OCI-LY7 (cell line): Measurements from ENCODE around the gene ABLIM1. TPM values are rescaled to one million over a fixed set of nuclear protein-coding genes. Genes with fewer than 3 reads are reported as not detected.

Experiments
- BruUV-seq: library from RNA; stranded (reverse); fragments of 400-500 nt; replicated peaks from 2 replicates; lab custom pipeline; 2021; lab: Mats Ljungman, UMichigan
- CTCF ChIA-PET: fragments of 300-600 bp; sonication (Branson Sonifier 250); formaldehyde crosslinking; loops from one replicate; lab custom pipeline; 2022; ENCODE audit warnings: antibody characterized with exemption; ENCODE audit not compliant: unreplicated experiment; lab: Charles Lee
- POLR2A ChIA-PET: fragments of 300-600 bp; sonication (Branson Sonifier 250); formaldehyde crosslinking; loops from one replicate; lab custom pipeline; 2022; ENCODE audit warnings: antibody characterized with exemption; lab: Charles Lee
- DNase-seq: peaks from one replicate; pipeline ENCODE4 v3.0.0-alpha.2; 2015; ENCODE audit warnings: low spot score
- H2AFZ ChIP-seq: fragments of 200-600 bp; sonication (generic), shearing (Covaris generic); 2 replicates; pipeline ENCODE4 v1.6.1; 2014; ENCODE audit warnings: mild to moderate bottlenecking, antibody characterized with exemption, low read length, moderate library complexity
- H3K27ac ChIP-seq: fragments of 200-600 bp; sonication (generic); 2 replicates; pipeline ENCODE4 v1.5.1; 2014; ENCODE audit warnings: mixed run types, low read depth, mild to moderate bottlenecking, moderate library complexity, low read length, inconsistent platforms; ENCODE audit not compliant: poor library complexity, severe bottlenecking
- H3K36me3 ChIP-seq: fragments of 200-600 bp; sonication (generic); 2 replicates; pipeline ENCODE4 v1.6.1; 2014; ENCODE audit warnings: mild to moderate bottlenecking, antibody characterized with exemption, low read length, moderate library complexity, mixed read lengths; ENCODE audit not compliant: insufficient read depth
- H3K4me1 ChIP-seq: fragments of 200-600 bp; sonication (generic); 2 replicates; pipeline ENCODE4 v1.5.1; 2014; ENCODE audit warnings: mild to moderate bottlenecking, low read length; ENCODE audit not compliant: insufficient read depth, poor library complexity, severe bottlenecking
- H3K4me2 ChIP-seq: fragments of 200-600 bp; sonication (generic); 2 replicates; pipeline ENCODE4 v1.6.1; 2014; ENCODE audit warnings: mild to moderate bottlenecking, low read length
- H3K4me3 ChIP-seq: fragments of 200-600 bp; sonication (generic); 2 replicates; pipeline ENCODE4 v1.5.1; 2014; ENCODE audit warnings: mild to moderate bottlenecking, low read depth, low read length; ENCODE audit not compliant: poor library complexity, severe bottlenecking
- H3K79me2 ChIP-seq: fragments of 200-600 bp; sonication (generic); 2 replicates; pipeline ENCODE4 v1.6.1; 2016; ENCODE audit warnings: low read depth, mild to moderate bottlenecking, low read length, moderate library complexity, mixed read lengths; ENCODE audit not compliant: insufficient read depth
- H3K9me2 ChIP-seq: fragments of 200-600 bp; sonication (generic); 2 replicates; pipeline ENCODE4 v1.6.1; 2016; ENCODE audit warnings: mild to moderate bottlenecking, low read length, mixed read lengths; ENCODE audit not compliant: insufficient read depth
- H3K9me3 ChIP-seq: fragments of 200-600 bp; sonication (generic); 2 replicates; pipeline ENCODE4 v1.6.1; 2014; ENCODE audit warnings: mild to moderate bottlenecking, mixed run types, low read length, mixed read lengths
- H4K20me1 ChIP-seq: fragments of 200-600 bp; sonication (generic); 2 replicates; pipeline ENCODE4 v1.6.1; 2014; ENCODE audit warnings: mild to moderate bottlenecking, antibody characterized with exemption, low read length, moderate library complexity, mixed read lengths; ENCODE audit not compliant: insufficient read depth
- CTCF ChIP-seq: fragments of 200-600 bp; sonication (generic); conservative IDR thresholded peaks from 2 replicates; pipeline ENCODE4 v1.5.1; 2014; ENCODE audit warnings: mild to moderate bottlenecking, antibody characterized with exemption, low read length, moderate library complexity, mixed read lengths
- EZH2phosphoT487 ChIP-seq: fragments of 200-600 bp; sonication (generic); IDR thresholded peaks from 2 replicates; pipeline ENCODE4 v1.6.1; 2018; ENCODE audit warnings: low read depth, borderline replicate concordance, mild to moderate bottlenecking, mixed run types, antibody characterized with exemption, low read length, moderate library complexity, mixed read lengths
- intact Hi-C: fragments of 100-400 bp; cut with micrococcal nuclease; formaldehyde crosslinking; loops from one replicate; pipeline ENCODE4 v1.10.0; 2022; ENCODE audit not compliant: unreplicated experiment
- total RNA-seq, 2 experiments: library from RNA; depleted of rRNA in 1 of 2; stranded (reverse); fragments of >200 nt in 1 of 2; shearing (Covaris generic) in 1 of 2; gene quantifications; 2 replicates each; pipeline ENCODE4 v1.2.3, GENCODE V29; 2014 to 2022

Gene ABLIM1
- total RNA-seq, 2 experiments from 2014 or later, result 94.2 to 268 TPM

GRCh38 chr10:114539623-114540022, 118.5 kb downstream of the ABLIM1 start:
- 0 out of 2 replicates have a peak overlapping the region, but pooled peaks have one; percentile 8 for H2AFZ ChIP-seq
- no peaks in the 10 kb centered on the region for H3K9me2 ChIP-seq
- no peaks in the 10 kb centered on the region for H3K79me2 ChIP-seq
- POLR2A ChIA-PET, result interaction anchor here (0.6 to 12.1 kb wide), 10 partner anchors 9 to 463 kb away, joined by 3 to 192 read pairs (median 3); no protein-coding TSS in a partner anchor
- no peaks in the 10 kb centered on the region; the same call in 1 of the 2 replicates for H3K36me3 ChIP-seq
- H3K4me2 ChIP-seq, result peak overlapping the region; percentile 65
- H4K20me1 ChIP-seq, result no peaks in the 10 kb centered on the region
- no peak for TF ChIP-seq EZH2phosphoT487
- no peak for TF ChIP-seq CTCF
- intact Hi-C loops, result loop anchor here (5.0 kb wide), 2 partner anchors 283 to 367 kb away; partner anchors contain the start of genes CCDC186 and FHIP2A
- CTCF ChIA-PET, result interaction anchor here (0.6 to 1.1 kb wide), 3 partner anchors 9 to 578 kb away, joined by 3 to 7 read pairs (median 4); no protein-coding TSS in a partner anchor
- DNase-seq, result no peak
- peaks cover 74% of the 10 kb centered on the region for H3K4me1 ChIP-seq
- H3K9me3 ChIP-seq, result no peaks in the 10 kb centered on the region; the same call in 1 of the 2 replicates
- H3K4me3 ChIP-seq, result no peak overlapping the region
- no TSS peak for BruUV-seq
- H3K27ac ChIP-seq, result no peak overlapping the region

GRCh38 chr10:114538181-114538906, 119.7 kb downstream of the ABLIM1 start:
- Histone ChIP-seq H3K4me2 (peak overlapping the region; percentile 65), H4K20me1 (no peaks in the 10 kb centered on the region), H3K9me2 (no peaks in the 10 kb centered on the region), H3K4me3 (peak overlapping the region; percentile 21), H3K4me1 (peaks cover 61% of the 10 kb centered on the region), H3K36me3 (no peaks in the 10 kb centered on the region; the same call in 1 of the 2 replicates), H3K79me2 (no peaks in the 10 kb centered on the region), H3K27ac (peak overlapping the region; percentile 34), H3K9me3 (no peaks in the 10 kb centered on the region; the same call in 1 of the 2 replicates), H2AFZ (peak overlapping the region; percentile 81)
- intact Hi-C loops, result no loop called here
- no TSS peak for BruUV-seq
- DNase-seq, result peak; percentile 76
- POLR2A ChIA-PET, result interaction anchor here (10.1 to 12.1 kb wide), 2 partner anchors 15 to 41 kb away, joined by 114 to 192 read pairs; no protein-coding TSS in a partner anchor
- TF ChIP-seq EZH2phosphoT487 (no peak), CTCF (no peak)
- CTCF ChIA-PET, result interaction anchor here (0.5 kb wide), 1 partner anchor 856 kb away, joined by 3 read pairs; no protein-coding TSS in a partner anchor
